Measurements from ENCODE around the gene SLC22A15.

- TF ChIP-seq, protein P1, sequence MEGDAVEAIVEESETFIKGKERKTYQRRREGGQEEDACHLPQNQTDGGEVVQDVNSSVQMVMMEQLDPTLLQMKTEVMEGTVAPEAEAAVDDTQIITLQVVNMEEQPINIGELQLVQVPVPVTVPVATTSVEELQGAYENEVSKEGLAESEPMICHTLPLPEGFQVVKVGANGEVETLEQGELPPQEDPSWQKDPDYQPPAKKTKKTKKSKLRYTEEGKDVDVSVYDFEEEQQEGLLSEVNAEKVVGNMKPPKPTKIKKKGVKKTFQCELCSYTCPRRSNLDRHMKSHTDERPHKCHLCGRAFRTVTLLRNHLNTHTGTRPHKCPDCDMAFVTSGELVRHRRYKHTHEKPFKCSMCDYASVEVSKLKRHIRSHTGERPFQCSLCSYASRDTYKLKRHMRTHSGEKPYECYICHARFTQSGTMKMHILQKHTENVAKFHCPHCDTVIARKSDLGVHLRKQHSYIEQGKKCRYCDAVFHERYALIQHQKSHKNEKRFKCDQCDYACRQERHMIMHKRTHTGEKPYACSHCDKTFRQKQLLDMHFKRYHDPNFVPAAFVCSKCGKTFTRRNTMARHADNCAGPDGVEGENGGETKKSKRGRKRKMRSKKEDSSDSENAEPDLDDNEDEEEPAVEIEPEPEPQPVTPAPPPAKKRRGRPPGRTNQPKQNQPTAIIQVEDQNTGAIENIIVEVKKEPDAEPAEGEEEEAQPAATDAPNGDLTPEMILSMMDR (IDR thresholded peaks at IDR 0.05), result no peak
- TF ChIP-seq POLR2A (IDR thresholded peaks at IDR 0.05), result no peak
These were observed 21.1 kb upstream of the SLC22A15 start for GRCh38 chr1:115955228-115955627.

All from testis (tissue), 2 donors.